NCI-H2196 (cell line): Measurements from ENCODE around the gene AGAP1.

Experiments used
- DNase-seq: peaks from one replicate; lab custom pipeline; 2025; ENCODE audit not compliant: unreplicated experiment; lab: John Stamatoyannopoulos, UW

AGAP1 gene

GRCh38 chr2:235605312-235606003 is 111.6 kb downstream of the AGAP1 start:
- DNase-seq: peak; percentile 85

- no peak for DNase-seq
Observed at GRCh38 chr2:235606004-235606715, 112.3 kb downstream of the AGAP1 start.

- DNase-seq: no peak
Observed at GRCh38 chr2:235607546-235608199, 113.8 kb downstream of the AGAP1 start.

GRCh38 chr2:235608200-235608887 is 114.5 kb downstream of the AGAP1 start:
- DNase-seq: no peak

GRCh38 chr2:235609321-235609720 is 115.5 kb downstream of the AGAP1 start:
- no peak for DNase-seq

- DNase-seq: peak; percentile 26
Observed at GRCh38 chr2:235609746-235610145, 115.9 kb downstream of the AGAP1 start.

- DNase-seq: no peak
Observed at GRCh38 chr2:235610696-235611257, 116.9 kb downstream of the AGAP1 start.

- DNase-seq: no peak
Observed at GRCh38 chr2:235611349-235611748, 117.5 kb downstream of the AGAP1 start.

GRCh38 chr2:235611756-235612155 is 117.9 kb downstream of the AGAP1 start:
- DNase-seq: no peak

- DNase-seq: no peak
Observed at GRCh38 chr2:235612181-235612950, 118.5 kb downstream of the AGAP1 start.

- DNase-seq: no peak
Observed at GRCh38 chr2:235613649-235614048, 119.8 kb downstream of the AGAP1 start.

- DNase-seq: no peak
Observed at GRCh38 chr2:235614176-235614860, 120.5 kb downstream of the AGAP1 start.

GRCh38 chr2:235614900-235615712 is 121.3 kb downstream of the AGAP1 start:
- no peak for DNase-seq

- no peak for DNase-seq
Observed at GRCh38 chr2:235616885-235617284, 123.0 kb downstream of the AGAP1 start.

GRCh38 chr2:235618039-235618438 is 124.2 kb downstream of the AGAP1 start:
- DNase-seq: no peak

GRCh38 chr2:235619544-235619943 is 125.7 kb downstream of the AGAP1 start:
- DNase-seq: no peak

GRCh38 chr2:235621736-235622135 is 127.9 kb downstream of the AGAP1 start:
- DNase-seq: no peak

GRCh38 chr2:235623111-235623510 is 129.3 kb downstream of the AGAP1 start:
- no peak for DNase-seq

GRCh38 chr2:235623752-235624151 is 129.9 kb downstream of the AGAP1 start:
- DNase-seq: no peak
